Immature natural killer cell (primary cell): ENCODE measurements around the gene MED7. TPM values are rescaled to one million over a fixed set of nuclear protein-coding genes. Genes with fewer than 3 reads are reported as not detected.

Experiments
- DNase-seq, 3 donors: peaks; one replicate each; pipeline ENCODE4 v3.0.0; 2022; ENCODE audit warnings: mixed read lengths in 1 of 3
- H3K27ac Mint-ChIP-seq, 6 donors: one replicate each; pipeline ENCODE4 v1.8.0; 2020; ENCODE audit warnings: mixed read lengths in 6 of 6, mild to moderate bottlenecking in 5 of 6, inconsistent platforms in 4 of 6, moderate library complexity in 3 of 6
- H3K27me3 Mint-ChIP-seq, 3 donors: one replicate each; pipeline ENCODE4 v1.8.0; 2020 to 2021; ENCODE audit warnings: low read depth in 3 of 3, mild to moderate bottlenecking in 3 of 3, mixed read lengths in 3 of 3, moderate library complexity in 3 of 3, inconsistent platforms in 1 of 3
- H3K36me3 Mint-ChIP-seq, 3 donors: one replicate each; pipeline ENCODE4 v1.8.0; 2020; ENCODE audit warnings: mixed read lengths in 3 of 3, inconsistent platforms in 2 of 3, mild to moderate bottlenecking in 2 of 3
- H3K4me1 Mint-ChIP-seq, 2 donors: one replicate each; pipeline ENCODE4 v1.8.0; 2020; ENCODE audit warnings: inconsistent platforms in 2 of 2, mild to moderate bottlenecking in 2 of 2, mixed read lengths in 2 of 2, moderate library complexity in 1 of 2
- H3K4me3 Mint-ChIP-seq, 5 donors: one replicate each; pipeline ENCODE4 v1.8.0; 2020; ENCODE audit warnings: mild to moderate bottlenecking in 5 of 5, mixed read lengths in 5 of 5, inconsistent platforms in 3 of 5, moderate library complexity in 3 of 5
- H3K9me3 Mint-ChIP-seq, 6 donors: one replicate each; pipeline ENCODE4 v1.8.0; 2020; ENCODE audit warnings: mild to moderate bottlenecking in 6 of 6, mixed read lengths in 6 of 6, inconsistent platforms in 4 of 6, moderate library complexity in 3 of 6
- polyA plus RNA-seq, 3 donors: library from polyadenylated mRNA; unstranded; fragments of 300-500 nt; fragmentation: Illumina TruSeq; gene quantifications; one replicate each; pipeline ENCODE4 v1.2.3, GENCODE V29; 2021

Gene MED7
- polyA plus RNA-seq, 3 donors from 2014 or later, result 14.6 to 17.9 (median 16.7) TPM

DNA sequence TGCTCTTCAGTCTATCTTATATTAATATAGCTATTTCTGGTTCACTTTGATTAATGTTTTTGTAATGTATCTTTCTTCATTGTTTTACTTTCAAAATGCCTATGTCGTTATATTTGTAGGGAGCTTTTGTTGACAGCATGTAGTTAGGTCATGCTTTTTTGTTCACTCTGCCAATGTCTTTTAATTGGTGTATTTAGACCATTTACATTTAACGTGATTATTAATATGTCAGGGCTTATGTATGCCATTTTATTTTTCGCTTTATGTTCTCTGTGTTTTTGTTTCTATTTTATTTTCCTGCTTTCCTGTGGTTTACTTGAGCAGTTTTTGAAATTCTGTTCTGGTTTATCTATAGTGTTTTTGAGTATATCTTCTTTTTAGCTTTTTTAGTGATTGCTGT, 12.6 kb upstream of the MED7 start:
- no peaks in the 10 kb centered on the region for H3K36me3 Mint-ChIP-seq
- H3K27me3 Mint-ChIP-seq, result peaks cover 0 to 2% (median 2%) of the 10 kb centered on the region in 3 donors
- peak overlapping the region; percentile 31 to 83 (median 66) for H3K27ac Mint-ChIP-seq
- no peak for DNase-seq
- H3K4me3 Mint-ChIP-seq, result peak overlapping the region in 4 of 5 donors; percentile 43 to 80 (median 50)
- peaks cover 14 to 18% of the 10 kb centered on the region in 2 donors for H3K4me1 Mint-ChIP-seq
- H3K9me3 Mint-ChIP-seq, result no peaks in the 10 kb centered on the region

DNA sequence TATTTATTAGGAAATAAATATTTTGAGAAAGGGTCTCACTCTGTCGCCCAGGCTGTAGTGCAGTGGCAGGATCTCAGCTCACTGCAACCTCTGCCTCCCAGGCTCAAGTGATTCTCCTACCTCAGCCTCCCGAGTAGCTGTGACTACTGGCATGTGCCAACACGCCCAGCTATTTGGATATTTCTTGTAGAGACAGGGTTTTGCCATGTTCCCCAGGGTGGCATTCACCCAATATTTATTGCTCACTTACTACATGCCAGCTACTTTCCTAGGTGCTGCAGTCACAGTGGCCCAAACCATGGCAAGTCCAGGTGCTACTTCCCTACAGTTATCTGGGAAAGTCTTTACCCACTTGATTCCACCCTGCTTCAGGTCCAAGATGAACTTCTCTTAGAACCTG, 8.3 kb upstream of the MED7 start:
- DNase-seq, result no peak
- Mint-ChIP-seq H3K27me3 (peaks cover 0 to 2% (median 0%) of the 10 kb centered on the region in 3 donors), H3K4me3 (no peak overlapping the region), H3K27ac (peak overlapping the region in 1 of 6 donors; percentile 66), H3K9me3 (no peaks in the 10 kb centered on the region), H3K4me1 (peaks cover 26 to 28% of the 10 kb centered on the region in 2 donors), H3K36me3 (no peaks in the 10 kb centered on the region)

DNA sequence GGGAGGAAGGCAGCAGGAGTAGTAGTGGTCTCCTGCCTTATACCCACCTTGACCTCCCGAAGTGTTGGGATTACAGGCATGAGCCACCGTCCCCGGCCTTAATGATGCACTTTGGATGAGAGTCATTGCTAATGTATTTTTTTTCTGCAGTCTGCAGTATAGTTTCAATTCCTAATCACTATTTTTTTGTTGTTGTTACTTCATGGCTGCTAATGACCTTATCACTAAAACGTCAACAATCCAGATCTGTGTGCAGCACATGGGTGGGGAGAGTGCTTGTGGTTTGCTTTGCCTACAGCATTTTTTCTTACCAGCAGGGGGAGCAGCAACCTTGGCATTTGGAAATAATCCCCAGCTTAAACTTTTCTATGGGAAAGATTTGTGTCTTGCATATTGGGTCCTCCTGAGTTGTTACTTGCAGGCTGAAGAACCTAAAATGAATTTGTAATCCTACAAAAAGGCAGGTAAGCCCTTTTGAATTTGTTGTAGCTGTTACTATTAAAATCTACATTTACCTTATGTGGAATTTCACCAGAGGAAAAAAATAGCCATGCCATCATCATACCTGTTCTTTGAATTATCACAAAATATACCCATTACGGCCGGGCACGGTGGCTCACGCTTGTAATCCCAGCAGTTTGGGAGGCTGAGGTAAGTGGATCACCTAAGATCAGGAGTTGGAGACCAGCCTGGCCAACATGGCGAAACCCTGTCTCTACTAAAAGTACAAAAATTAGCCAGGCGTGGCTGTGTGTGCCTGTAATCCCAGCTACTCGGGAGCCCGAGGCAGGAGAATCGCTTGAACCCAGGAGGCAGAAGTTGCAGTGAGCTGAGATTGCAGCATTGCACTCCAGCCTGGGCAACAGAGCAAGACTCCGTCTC, 6.3 kb upstream of the MED7 start:
- H3K4me1 Mint-ChIP-seq, result peaks cover 18 to 22% of the 10 kb centered on the region in 2 donors
- DNase-seq, result peak; percentile 81 to 88 (median 83)
- H3K27me3 Mint-ChIP-seq, result peaks cover 0 to 3% (median 2%) of the 10 kb centered on the region in 3 donors
- H3K4me3 Mint-ChIP-seq, result peak overlapping the region; percentile 0 to 56 (median 40)
- H3K27ac Mint-ChIP-seq, result peak overlapping the region; percentile 67 to 94 (median 86)
- no peaks in the 10 kb centered on the region for H3K9me3 Mint-ChIP-seq
- H3K36me3 Mint-ChIP-seq, result no peaks in the 10 kb centered on the region

DNA sequence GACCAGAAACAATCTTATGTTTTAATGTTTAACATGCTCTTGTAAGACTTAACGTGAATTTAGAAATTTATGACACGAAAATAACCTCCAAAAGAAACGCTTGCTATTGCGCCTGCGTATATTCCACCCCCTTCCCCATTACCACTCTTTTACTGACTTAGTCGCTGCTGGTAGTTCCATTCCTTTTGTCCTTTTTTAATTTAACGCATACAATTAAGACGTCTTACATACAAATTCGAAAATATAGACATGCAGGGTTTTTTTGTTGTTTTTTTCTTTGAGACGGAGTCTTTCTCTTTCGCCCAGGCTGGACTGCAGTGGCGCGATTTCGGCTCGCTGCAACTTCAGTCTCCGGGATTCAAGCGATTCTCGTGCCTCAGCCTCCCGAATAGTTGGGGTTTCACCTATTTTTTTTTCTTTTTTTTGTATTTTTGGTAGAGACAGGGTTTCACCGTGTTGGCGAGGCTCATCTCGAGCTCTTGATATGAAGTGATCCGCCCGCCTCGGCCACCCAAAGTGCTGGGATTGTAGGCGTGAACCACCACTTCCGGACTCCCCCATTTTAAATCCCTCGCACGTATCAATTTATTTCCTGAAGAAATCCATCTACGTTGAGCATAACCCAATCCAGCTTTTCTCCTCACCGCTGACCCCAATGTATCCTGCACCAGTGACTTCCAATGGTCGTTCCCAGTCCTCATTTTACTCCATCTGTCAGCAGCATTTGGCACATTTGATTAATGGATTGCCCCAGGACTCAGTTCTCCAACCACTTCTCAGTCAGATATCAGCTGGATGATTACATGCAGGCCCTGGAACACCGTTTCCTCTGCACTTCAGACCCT, 684 bp upstream of the MED7 start:
- peaks cover 7 to 15% (median 13%) of the 10 kb centered on the region in 3 donors for H3K27me3 Mint-ChIP-seq
- peaks cover 7 to 13% (median 8%) of the 10 kb centered on the region in 3 donors for H3K36me3 Mint-ChIP-seq
- H3K9me3 Mint-ChIP-seq, result no peaks in the 10 kb centered on the region
- peak overlapping the region; percentile 94 to 100 (median 98) for H3K27ac Mint-ChIP-seq
- DNase-seq, result peak; percentile 51 to 58 (median 57)
- peak overlapping the region; percentile 91 to 99 (median 95) for H3K4me3 Mint-ChIP-seq
- peaks cover 47 to 67% of the 10 kb centered on the region in 2 donors for H3K4me1 Mint-ChIP-seq

DNA sequence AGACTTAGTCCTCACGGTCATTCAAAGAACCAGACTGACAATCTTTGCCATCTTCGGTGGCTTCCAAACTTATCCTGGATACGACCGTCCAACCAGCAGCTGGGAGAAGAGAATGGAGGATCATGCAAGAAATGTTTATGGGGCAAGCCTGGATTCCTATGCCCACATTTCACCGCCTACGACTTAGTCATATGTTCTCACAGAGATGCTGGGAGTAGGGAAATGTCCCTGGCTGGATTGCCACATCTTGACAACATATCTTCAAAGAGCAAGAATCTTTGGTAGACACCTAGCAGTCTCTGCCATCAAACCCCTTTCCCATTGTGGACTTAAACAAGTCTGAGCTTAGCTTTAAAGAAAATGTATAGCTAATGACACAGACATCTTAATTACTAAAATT, 5.0 kb downstream of the MED7 start:
- Mint-ChIP-seq H3K36me3 (peaks cover 7 to 19% (median 8%) of the 10 kb centered on the region in 3 donors), H3K27ac (peak overlapping the region in 2 of 6 donors; percentile 6 to 7), H3K4me1 (peaks cover 47 to 71% of the 10 kb centered on the region in 2 donors), H3K27me3 (peaks cover 2 to 7% (median 3%) of the 10 kb centered on the region in 3 donors), H3K4me3 (no peak overlapping the region), H3K9me3 (no peaks in the 10 kb centered on the region)
- DNase-seq, result no peak

DNA sequence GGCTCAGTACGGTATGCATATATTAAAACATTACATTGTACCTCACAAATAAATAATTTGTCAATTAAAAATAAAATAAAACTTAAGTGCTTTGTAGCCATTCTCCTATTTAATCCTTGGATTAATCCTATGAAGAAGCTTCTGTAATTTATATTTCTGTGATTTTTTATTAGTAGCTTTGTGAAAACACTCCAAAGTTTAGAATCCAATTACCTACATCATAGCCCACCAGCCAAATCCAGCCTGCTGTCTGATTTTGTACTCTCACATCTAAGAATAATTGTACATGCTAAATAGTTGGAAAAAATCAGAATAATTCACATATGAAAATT, 10.4 kb downstream of the MED7 start:
- H3K27me3 Mint-ChIP-seq, result peaks cover 0 to 1% (median 0%) of the 10 kb centered on the region in 3 donors
- peaks cover 24 to 28% of the 10 kb centered on the region in 2 donors for H3K4me1 Mint-ChIP-seq
- no peak overlapping the region for H3K27ac Mint-ChIP-seq
- DNase-seq, result no peak
- no peaks in the 10 kb centered on the region for H3K9me3 Mint-ChIP-seq
- peaks cover 0 to 1% (median 0%) of the 10 kb centered on the region in 3 donors for H3K36me3 Mint-ChIP-seq
- peak overlapping the region in 1 of 5 donors; percentile 78 for H3K4me3 Mint-ChIP-seq

DNA sequence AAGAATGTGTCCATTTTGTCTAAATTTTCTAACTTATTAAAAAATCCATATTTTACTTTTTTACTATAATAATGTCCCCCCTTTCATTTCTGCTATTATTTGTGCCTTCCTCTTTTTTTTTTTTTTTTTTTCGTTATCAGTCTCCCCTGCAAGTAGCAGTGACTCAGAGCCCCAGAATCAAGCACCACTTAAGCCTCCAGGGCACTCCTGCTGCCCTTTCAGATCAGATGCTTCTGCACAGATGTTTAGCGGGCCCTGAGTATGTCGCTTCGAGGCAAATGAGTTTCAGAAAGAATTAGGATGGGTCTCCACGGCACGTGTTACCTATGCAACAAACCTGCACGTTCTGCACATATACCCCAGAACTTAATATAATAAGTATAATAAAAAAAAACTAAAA, 11.7 kb downstream of the MED7 start:
- DNase-seq, result no peak
- Mint-ChIP-seq H3K27me3 (peaks cover 0 to 2% (median 1%) of the 10 kb centered on the region in 3 donors), H3K9me3 (no peaks in the 10 kb centered on the region), H3K4me3 (no peak overlapping the region), H3K4me1 (peaks cover 20 to 21% of the 10 kb centered on the region in 2 donors), H3K27ac (peak overlapping the region in 1 of 6 donors; percentile 18), H3K36me3 (no peaks in the 10 kb centered on the region)

DNA sequence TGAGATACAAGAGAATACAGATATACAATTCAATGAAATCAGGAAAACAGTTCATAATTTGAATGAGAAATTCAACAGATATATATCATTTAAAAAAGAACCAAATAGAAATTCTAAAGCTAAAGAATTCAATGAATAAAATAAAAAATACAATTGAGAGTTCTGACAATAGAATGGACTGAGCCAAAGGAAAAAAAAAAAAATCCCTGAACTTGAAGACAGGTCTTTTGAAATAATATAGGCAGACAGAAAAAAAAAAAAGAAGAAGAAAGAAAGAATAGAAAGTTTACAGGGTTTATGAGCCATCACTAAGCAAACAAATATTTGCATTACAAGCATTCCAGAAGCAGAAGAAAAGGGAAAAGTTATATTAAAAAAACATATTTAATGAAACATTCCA, 21.0 kb downstream of the MED7 start:
- peaks cover 20 to 29% (median 28%) of the 10 kb centered on the region in 3 donors for H3K36me3 Mint-ChIP-seq
- no peak for DNase-seq
- peaks cover under 1 to 7% of the 10 kb centered on the region in 2 donors for H3K4me1 Mint-ChIP-seq
- H3K4me3 Mint-ChIP-seq, result no peak overlapping the region
- peaks cover 0 to 2% (median 0%) of the 10 kb centered on the region in 3 donors for H3K27me3 Mint-ChIP-seq
- H3K9me3 Mint-ChIP-seq, result peaks cover 4 to 22% (median 14%) of the 10 kb centered on the region in 6 donors
- H3K27ac Mint-ChIP-seq, result no peak overlapping the region

DNA sequence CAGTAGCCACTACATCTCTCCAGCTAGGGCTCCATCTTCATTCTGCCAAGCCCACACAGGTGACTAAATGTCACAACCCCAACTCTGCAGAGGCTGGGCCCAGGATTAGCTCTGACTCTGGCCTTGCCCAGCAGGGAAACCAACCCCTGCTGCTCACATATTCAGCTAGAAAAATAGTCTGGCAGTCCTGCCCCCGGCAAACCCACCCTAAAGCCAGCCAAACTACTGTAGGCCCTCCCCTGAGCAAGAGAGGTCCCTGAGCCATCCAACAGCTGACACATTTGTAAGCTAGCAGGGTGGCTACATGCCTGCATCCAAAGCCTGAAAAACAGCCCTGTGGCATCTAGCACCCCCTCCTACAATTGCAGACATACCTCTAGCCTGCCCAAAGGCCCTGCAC, 22.6 kb downstream of the MED7 start:
- H3K36me3 Mint-ChIP-seq, result peaks cover 20 to 29% (median 28%) of the 10 kb centered on the region in 3 donors
- H3K4me3 Mint-ChIP-seq, result no peak overlapping the region
- peak overlapping the region in 1 of 6 donors; percentile 31 for H3K27ac Mint-ChIP-seq
- H3K9me3 Mint-ChIP-seq, result peaks cover 4 to 22% (median 14%) of the 10 kb centered on the region in 6 donors
- DNase-seq, result no peak
- H3K27me3 Mint-ChIP-seq, result no peaks in the 10 kb centered on the region
- H3K4me1 Mint-ChIP-seq, result peaks cover 4 to 15% of the 10 kb centered on the region in 2 donors

DNA sequence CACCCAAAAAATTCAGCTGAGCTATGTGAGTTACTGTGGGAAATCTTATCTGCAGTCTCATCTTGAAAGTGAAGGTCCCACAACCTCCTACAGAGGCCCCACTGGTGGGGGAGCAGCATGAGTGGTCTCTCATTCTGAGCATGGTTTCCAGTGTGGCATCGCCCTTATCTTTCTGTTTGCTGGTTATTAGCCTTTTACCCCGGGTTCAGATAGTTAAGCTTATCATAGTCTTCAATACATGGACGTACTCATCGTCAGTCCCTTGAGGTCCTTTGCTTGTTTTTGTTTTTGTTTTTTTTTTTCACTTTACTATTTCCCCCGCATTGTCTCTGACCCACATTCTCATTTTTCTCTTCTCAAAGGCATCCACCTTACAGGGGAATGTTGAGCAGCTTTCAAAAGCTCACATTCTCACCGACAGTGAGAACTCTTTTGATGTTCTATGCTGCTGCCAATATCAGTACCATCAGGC, 26.1 kb downstream of the MED7 start:
- Mint-ChIP-seq H3K9me3 (peaks cover 0 to 9% (median 2%) of the 10 kb centered on the region in 6 donors), H3K4me1 (peaks cover 4 to 20% of the 10 kb centered on the region in 2 donors), H3K27me3 (no peaks in the 10 kb centered on the region), H3K27ac (peak overlapping the region in 5 of 6 donors; percentile 1 to 51 (median 23)), H3K36me3 (peaks cover 3 to 10% (median 10%) of the 10 kb centered on the region in 3 donors), H3K4me3 (no peak overlapping the region)
- no peak for DNase-seq

DNA sequence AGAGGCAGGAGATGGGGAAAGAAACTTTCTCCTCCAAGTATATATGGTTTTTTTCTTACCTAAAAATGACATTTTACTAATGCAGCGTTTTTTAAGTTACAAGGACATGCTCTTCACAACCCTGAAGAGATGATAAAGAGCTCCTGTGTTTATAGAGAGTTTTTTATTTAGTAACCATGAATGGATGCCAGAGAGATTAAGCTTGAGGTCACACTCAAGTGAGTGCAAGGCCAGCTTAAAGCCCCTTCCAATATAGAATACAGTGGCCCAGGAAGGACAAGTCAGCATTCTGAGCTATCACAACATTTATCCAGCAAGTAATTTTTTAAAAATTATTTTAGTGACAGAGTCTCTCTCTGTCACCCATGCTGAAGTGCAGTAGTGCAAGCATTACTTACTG, 27.2 kb downstream of the MED7 start:
- peaks cover 7 to 23% of the 10 kb centered on the region in 2 donors for H3K4me1 Mint-ChIP-seq
- H3K27ac Mint-ChIP-seq, result peak overlapping the region in 2 of 6 donors; percentile 2 to 54
- peaks cover 0 to 5% (median 3%) of the 10 kb centered on the region in 3 donors for H3K36me3 Mint-ChIP-seq
- H3K4me3 Mint-ChIP-seq, result no peak overlapping the region
- no peaks in the 10 kb centered on the region for H3K9me3 Mint-ChIP-seq
- DNase-seq, result no peak
- H3K27me3 Mint-ChIP-seq, result no peaks in the 10 kb centered on the region

DNA sequence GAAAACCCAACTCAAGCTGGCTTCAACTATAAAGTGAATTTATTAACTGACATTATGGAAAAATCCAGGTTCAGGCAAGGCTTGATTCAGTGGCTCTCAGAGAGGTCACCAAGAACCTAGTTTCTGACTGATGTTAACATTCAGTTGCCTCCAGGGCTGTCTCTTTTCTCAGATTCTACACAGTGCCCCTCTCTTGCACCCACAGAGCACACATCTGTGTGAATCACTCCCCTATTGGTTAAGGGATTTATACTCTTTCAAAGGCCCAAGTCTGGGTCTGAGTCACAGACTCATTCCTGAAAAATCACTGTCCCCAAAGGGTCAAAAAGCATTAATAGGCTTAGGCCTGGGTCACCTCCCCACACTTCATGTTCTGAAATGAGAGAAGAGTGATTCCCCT, 27.7 kb downstream of the MED7 start:
- Mint-ChIP-seq H3K36me3 (peaks cover 0 to 5% (median 3%) of the 10 kb centered on the region in 3 donors), H3K4me3 (no peak overlapping the region), H3K4me1 (peaks cover 11 to 28% of the 10 kb centered on the region in 2 donors), H3K27ac (no peak overlapping the region), H3K9me3 (no peaks in the 10 kb centered on the region), H3K27me3 (no peaks in the 10 kb centered on the region)
- DNase-seq, result no peak

DNA sequence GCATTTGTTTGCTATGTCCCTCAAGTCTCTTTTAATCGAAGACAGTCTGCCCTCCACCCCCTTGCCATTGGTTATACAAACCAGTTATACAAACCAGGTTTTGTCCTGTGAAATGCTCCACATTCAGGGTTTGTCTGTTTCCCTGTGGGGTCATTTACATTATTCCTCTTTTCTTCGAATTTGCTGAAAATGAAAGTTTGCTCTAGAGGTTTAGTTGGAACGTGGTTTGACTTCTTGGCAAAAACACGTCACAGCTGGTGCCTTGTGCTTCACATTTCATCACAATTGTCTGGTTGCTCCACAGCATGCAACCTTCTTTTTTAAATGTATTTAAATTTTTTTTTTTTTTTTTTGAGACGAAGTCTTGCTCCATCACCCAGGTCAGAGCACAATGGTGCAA, 29.7 kb downstream of the MED7 start:
- H3K4me1 Mint-ChIP-seq, result peaks cover 31 to 48% of the 10 kb centered on the region in 2 donors
- no peak for DNase-seq
- peaks cover 0 to 12% (median 0%) of the 10 kb centered on the region in 3 donors for H3K27me3 Mint-ChIP-seq
- H3K9me3 Mint-ChIP-seq, result no peaks in the 10 kb centered on the region
- peak overlapping the region in 2 of 6 donors; percentile 21 to 47 for H3K27ac Mint-ChIP-seq
- peaks cover 0 to 3% (median 0%) of the 10 kb centered on the region in 3 donors for H3K36me3 Mint-ChIP-seq
- H3K4me3 Mint-ChIP-seq, result no peak overlapping the region
